HepG2 (cell line): ENCODE results near the gene PIP5KL1. TPM values are rescaled to one million over a fixed set of nuclear protein-coding genes. Genes with fewer than 3 reads are reported as not detected.

Source experiments
- AKAP8 ChIP-seq: sonication (generic); formaldehyde crosslinking; IDR thresholded peaks from 2 replicates; pipeline ENCODE4 v1.5.1; 2020; ENCODE audit warnings: mild to moderate bottlenecking, missing genetic modification reagents
- ARNT ChIP-seq: fragments of 450-650 bp; IDR thresholded peaks from 2 replicates; pipeline ENCODE4 v1.6.1; 2017
- HHEX ChIP-seq: IDR thresholded peaks from 2 replicates; pipeline ENCODE4 v1.6.1; 2016; ENCODE audit warnings: control low read depth
- HNF4G ChIP-seq, 2 experiments: sonication (generic) in 1 of 2; formaldehyde crosslinking in 1 of 2; IDR thresholded peaks; 2 replicates each; pipeline versions ENCODE4 v1.4.0 to v1.6.1; 2011 to 2020; ENCODE audit warnings: borderline replicate concordance in 2 of 2, low read depth in 2 of 2, mild to moderate bottlenecking in 2 of 2, low read length in 1 of 2, missing genetic modification reagents in 1 of 2, moderate library complexity in 1 of 2
- MBNL3 ChIP-seq: fragments of 250-450 bp; sonication (Bioruptor Pico); conservative IDR thresholded peaks from 2 replicates; pipeline ENCODE4 v1.8.0; 2022; ENCODE audit warnings: mild to moderate bottlenecking, inconsistent platforms
- PHF21A ChIP-seq: sonication (generic); formaldehyde crosslinking; IDR thresholded peaks from 2 replicates; pipeline ENCODE4 v1.5.0; 2020; ENCODE audit warnings: mild to moderate bottlenecking, missing genetic modification reagents
- PRDM10 ChIP-seq: sonication (generic); formaldehyde crosslinking; IDR thresholded peaks from 2 replicates; pipeline ENCODE4 v1.4.0; 2020; ENCODE audit warnings: low read depth, missing genetic modification reagents
- RAD21 ChIP-seq: fragments of 450-650 bp; formaldehyde crosslinking; IDR thresholded peaks from 2 replicates; pipeline ENCODE4 v1.5.0; 2020; ENCODE audit warnings: mild to moderate bottlenecking
- REXO4 ChIP-seq: sonication (generic); formaldehyde crosslinking; IDR thresholded peaks from 2 replicates; pipeline ENCODE4 v1.8.0; 2022; ENCODE audit warnings: missing genetic modification reagents, mild to moderate bottlenecking, borderline replicate concordance
- SALL1 ChIP-seq: sonication (generic); formaldehyde crosslinking; IDR thresholded peaks from 2 replicates; pipeline ENCODE4 v1.8.0; 2022; ENCODE audit warnings: mild to moderate bottlenecking, missing genetic modification reagents
- SRF ChIP-seq: IDR thresholded peaks from 2 replicates; pipeline ENCODE4 v1.6.1; 2011; ENCODE audit warnings: mild to moderate bottlenecking, low read depth, low read length, moderate library complexity
- SYNCRIP ChIP-seq: fragments of 200-400 bp; formaldehyde crosslinking; IDR thresholded peaks from 2 replicates; pipeline ENCODE4 v1.6.1; 2018; ENCODE audit warnings: mild to moderate bottlenecking, low read depth, low read length; ENCODE audit not compliant: insufficient read depth
- ZFP82 ChIP-seq: sonication (generic); formaldehyde crosslinking; IDR thresholded peaks from 2 replicates; pipeline ENCODE4 v1.5.1; 2020; ENCODE audit warnings: mild to moderate bottlenecking, missing genetic modification reagents, borderline replicate concordance
- ZNF367 ChIP-seq: sonication (generic); formaldehyde crosslinking; IDR thresholded peaks from 2 replicates; pipeline ENCODE4 v1.4.0; 2020; ENCODE audit warnings: missing genetic modification reagents, borderline replicate concordance
- ZNF451 ChIP-seq: sonication (generic); formaldehyde crosslinking; IDR thresholded peaks from 2 replicates; pipeline ENCODE4 v1.5.0; 2020; ENCODE audit warnings: mild to moderate bottlenecking, missing genetic modification reagents
- ZNF672 ChIP-seq: sonication (generic); formaldehyde crosslinking; IDR thresholded peaks from 2 replicates; pipeline ENCODE4 v1.8.1; 2022; ENCODE audit warnings: missing genetic modification reagents
- ZNF746 ChIP-seq: sonication (generic); formaldehyde crosslinking; IDR thresholded peaks from 2 replicates; pipeline ENCODE4 v1.8.0; 2022; ENCODE audit warnings: mild to moderate bottlenecking, missing genetic modification reagents
- ZNF776 ChIP-seq: sonication (generic); formaldehyde crosslinking; IDR thresholded peaks from 2 replicates; pipeline ENCODE4 v1.4.0; 2020; ENCODE audit warnings: mild to moderate bottlenecking, missing genetic modification reagents
- ZSCAN21 ChIP-seq: sonication (generic); formaldehyde crosslinking; IDR thresholded peaks from 2 replicates; pipeline ENCODE4 v1.8.0; 2022; ENCODE audit warnings: mild to moderate bottlenecking, missing genetic modification reagents, moderate library complexity, borderline replicate concordance
- polyA plus RNA-seq, 8 experiments: library from polyadenylated mRNA; depleted of rRNA in 3 of 8; stranded (reverse) in 7 of 8; unstranded in 1 of 8; fragments of >200 nt; fragmentation: Illumina TruSeq in 4 of 8; extraction: Trizol in 4 of 8; gene quantifications; 2 replicates each; pipeline versions ENCODE4 v1.2.1 to v1.2.3, GENCODE V29; 2011 to 2016; ENCODE audit warnings: low read depth in 4 of 8, missing spikeins in 1 of 8, mixed read lengths in 1 of 8; ENCODE audit not compliant: insufficient read depth in 1 of 8
- total RNA-seq, 5 experiments: library from RNA; depleted of rRNA; stranded (reverse); fragments of >200 nt; fragmentation: Illumina TruSeq; extraction: Trizol; gene quantifications; 2 replicates each; pipeline ENCODE4 v1.2.3, GENCODE V29; 2016; ENCODE audit warnings: low read depth in 1 of 5
- TF ChIP-seq, protein P1 (sequence below): IDR thresholded peaks from 2 replicates; pipeline ENCODE4 v1.6.1; 2016; ENCODE audit warnings: mild to moderate bottlenecking, missing biosample characterization, missing genetic modification reagents
- TF ChIP-seq, protein P2 (sequence below): sonication (generic); formaldehyde crosslinking; IDR thresholded peaks from 2 replicates; pipeline ENCODE4 v1.5.1; 2020; ENCODE audit warnings: missing genetic modification reagents, mild to moderate bottlenecking, borderline replicate concordance
- TF ChIP-seq, protein P3 (sequence below): sonication (generic); formaldehyde crosslinking; conservative IDR thresholded peaks from 2 replicates; pipeline ENCODE4 v1.4.0; 2020; ENCODE audit warnings: missing genetic modification reagents

PIP5KL1 gene
- total and polyA plus RNA-seq, 2 of the 13 experiments (the other 11 are each of a cell fraction or from before 2014, with no cell fraction given), result 0.20 to 0.49 TPM

- TF ChIP-seq SALL1 (CRISPR knock-in tag) (peak; percentile 57), RAD21 (no peak), PHF21A (peak; percentile 51; the same call in 1 of the 2 replicates), ZSCAN21 (CRISPR knock-in tag) (no peak), ZNF672 (CRISPR knock-in tag) (no peak), HHEX (CRISPR knock-in tag) (no peak), MBNL3 (CRISPR knock-in tag) (no peak), ZFP82 (CRISPR knock-in tag) (no peak), AKAP8 (no peak; the same call in 1 of the 2 replicates), SRF (no peak), SYNCRIP (no peak), PRDM10 (CRISPR knock-in tag) (no peak), REXO4 (CRISPR knock-in tag) (no peak), ZNF746 (peak; percentile 95), ZNF451 (0 out of 2 replicates have a peak, but pooled peaks have one; percentile 21), ZNF776 (CRISPR knock-in tag) (no peak), ZNF367 (CRISPR knock-in tag) (no peak), HNF4G (IDR thresholded peaks at IDR 0.05; ENCODE audit: borderline replicate concordance, low read depth, low read length) (no peak), HNF4G (CRISPR knock-in tag; IDR thresholded peaks at IDR 0.05; ENCODE audit: borderline replicate concordance, low read depth) (0 out of 2 replicates have a peak, but pooled peaks have one; percentile 28), ARNT (no peak)
- TF ChIP-seq, protein P1, sequence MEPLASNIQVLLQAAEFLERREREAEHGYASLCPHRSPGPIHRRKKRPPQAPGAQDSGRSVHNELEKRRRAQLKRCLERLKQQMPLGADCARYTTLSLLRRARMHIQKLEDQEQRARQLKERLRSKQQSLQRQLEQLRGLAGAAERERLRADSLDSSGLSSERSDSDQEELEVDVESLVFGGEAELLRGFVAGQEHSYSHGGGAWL, result 0 out of 2 replicates have a peak, but pooled peaks have one; percentile 57
- TF ChIP-seq, protein P2, sequence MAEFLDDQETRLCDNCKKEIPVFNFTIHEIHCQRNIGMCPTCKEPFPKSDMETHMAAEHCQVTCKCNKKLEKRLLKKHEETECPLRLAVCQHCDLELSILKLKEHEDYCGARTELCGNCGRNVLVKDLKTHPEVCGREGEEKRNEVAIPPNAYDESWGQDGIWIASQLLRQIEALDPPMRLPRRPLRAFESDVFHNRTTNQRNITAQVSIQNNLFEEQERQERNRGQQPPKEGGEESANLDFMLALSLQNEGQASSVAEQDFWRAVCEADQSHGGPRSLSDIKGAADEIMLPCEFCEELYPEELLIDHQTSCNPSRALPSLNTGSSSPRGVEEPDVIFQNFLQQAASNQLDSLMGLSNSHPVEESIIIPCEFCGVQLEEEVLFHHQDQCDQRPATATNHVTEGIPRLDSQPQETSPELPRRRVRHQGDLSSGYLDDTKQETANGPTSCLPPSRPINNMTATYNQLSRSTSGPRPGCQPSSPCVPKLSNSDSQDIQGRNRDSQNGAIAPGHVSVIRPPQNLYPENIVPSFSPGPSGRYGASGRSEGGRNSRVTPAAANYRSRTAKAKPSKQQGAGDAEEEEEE, result no peak
- TF ChIP-seq, protein P3, sequence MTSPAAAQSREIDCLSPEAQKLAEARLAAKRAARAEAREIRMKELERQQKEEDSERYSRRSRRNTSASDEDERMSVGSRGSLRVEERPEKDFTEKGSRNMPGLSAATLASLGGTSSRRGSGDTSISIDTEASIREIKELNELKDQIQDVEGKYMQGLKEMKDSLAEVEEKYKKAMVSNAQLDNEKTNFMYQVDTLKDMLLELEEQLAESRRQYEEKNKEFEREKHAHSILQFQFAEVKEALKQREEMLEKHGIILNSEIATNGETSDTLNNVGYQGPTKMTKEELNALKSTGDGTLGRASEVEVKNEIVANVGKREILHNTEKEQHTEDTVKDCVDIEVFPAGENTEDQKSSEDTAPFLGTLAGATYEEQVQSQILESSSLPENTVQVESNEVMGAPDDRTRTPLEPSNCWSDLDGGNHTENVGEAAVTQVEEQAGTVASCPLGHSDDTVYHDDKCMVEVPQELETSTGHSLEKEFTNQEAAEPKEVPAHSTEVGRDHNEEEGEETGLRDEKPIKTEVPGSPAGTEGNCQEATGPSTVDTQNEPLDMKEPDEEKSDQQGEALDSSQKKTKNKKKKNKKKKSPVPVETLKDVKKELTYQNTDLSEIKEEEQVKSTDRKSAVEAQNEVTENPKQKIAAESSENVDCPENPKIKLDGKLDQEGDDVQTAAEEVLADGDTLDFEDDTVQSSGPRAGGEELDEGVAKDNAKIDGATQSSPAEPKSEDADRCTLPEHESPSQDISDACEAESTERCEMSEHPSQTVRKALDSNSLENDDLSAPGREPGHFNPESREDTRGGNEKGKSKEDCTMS (CRISPR knock-in tag), result no peak
These were observed 53.0 kb downstream of the PIP5KL1 start, which contains the start of gene AK1 (continued) for GRCh38 chr9:127877566-127877998.
